Colonic mucosa (tissue), 4 donors: ENCODE measurements around the gene ARFIP1. TPM values are rescaled to one million over a fixed set of nuclear protein-coding genes. Genes with fewer than 3 reads are reported as not detected.
A peak's percentile ranks its signal among the peaks of the same experiment; 100 is the strongest.

Experiments
- DNase-seq: peaks from one replicate; pipeline ENCODE4 v3.0.0-alpha.2; 2020
- H3K27ac ChIP-seq: fragments of 200-600 bp; one replicate; pipeline ENCODE4 v1.8.0; 2021
- H3K27me3 ChIP-seq: fragments of 200-600 bp; one replicate; pipeline ENCODE4 v1.8.0; 2021
- H3K36me3 ChIP-seq: fragments of 200-600 bp; one replicate; pipeline ENCODE4 v1.8.0; 2021
- H3K4me1 ChIP-seq: fragments of 200-600 bp; one replicate; pipeline ENCODE4 v1.8.0; 2021; ENCODE audit warnings: mild to moderate bottlenecking
- H3K4me3 ChIP-seq: fragments of 200-600 bp; one replicate; pipeline ENCODE4 v1.8.0; 2021
- H3K9ac ChIP-seq, 2 donors: one replicate each; pipeline ENCODE4 v1.7.0; 2013; ENCODE audit warnings: control low read depth in 2 of 2, low read depth in 2 of 2, low read length in 2 of 2
- H3K9me3 ChIP-seq: fragments of 200-600 bp; one replicate; pipeline ENCODE4 v1.8.0; 2021
- intact Hi-C: fragments of 100-400 bp; cut with DNase I; formaldehyde crosslinking; loops from one replicate; pipeline ENCODE4 v1.14.1; 2022
- total RNA-seq, 2 donors: library from RNA; stranded (reverse); fragmentation: NEBNext Ultra II Directional in 1 of 2; extraction: Animal tissue kit (Norgen Biotek cat#: 25700) in 1 of 2; gene quantifications; one replicate each; pipeline ENCODE4 v1.2.1, GENCODE V29; 2021
- TF ChIP-seq, protein P1 (sequence below): fragments of 200-600 bp; IDR thresholded peaks from one replicate; pipeline ENCODE4 v1.8.0; 2022; ENCODE audit warnings: antibody characterized with exemption, mild to moderate bottlenecking
- donor health status: healthy.
- donor health status: DM: no; HTN: no; CAD: no.
- donor health status: DM: no; HTN: no; CAD: no.

The ARFIP1 gene
- total RNA-seq, 2 donors from 2014 or later: 55.9 to 74.1 TPM

DNA sequence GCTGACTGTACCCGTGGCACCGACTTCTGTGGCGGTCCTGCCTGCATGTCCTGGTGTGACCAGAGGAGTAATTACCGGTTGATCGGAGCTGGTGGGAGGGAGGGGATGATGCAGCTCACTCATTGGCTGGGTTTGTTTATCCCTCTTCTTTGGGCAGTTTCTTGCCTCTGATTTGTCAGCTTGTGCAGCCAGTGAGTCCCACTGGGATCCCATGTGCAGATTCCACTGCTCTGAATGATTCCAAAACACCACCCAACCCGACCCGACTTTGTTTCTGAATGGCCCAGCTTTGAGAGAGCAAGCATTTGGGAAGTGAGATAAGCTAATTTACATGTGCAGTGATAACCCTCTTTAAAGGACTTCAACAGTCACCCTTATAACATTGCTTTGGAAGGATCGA is 170.2 kb downstream of the ARFIP1 start:
- Histone ChIP-seq H3K9me3 (no peaks in the 10 kb centered on the region), H3K4me3 (no peak overlapping the region), H3K36me3 (no peaks in the 10 kb centered on the region), H3K4me1 (no peaks in the 10 kb centered on the region), H3K27me3 (no peaks in the 10 kb centered on the region), H3K27ac (no peak overlapping the region), H3K9ac (peak overlapping the region in 1 of 2 donors; percentile 66)
- TF ChIP-seq, protein P1, sequence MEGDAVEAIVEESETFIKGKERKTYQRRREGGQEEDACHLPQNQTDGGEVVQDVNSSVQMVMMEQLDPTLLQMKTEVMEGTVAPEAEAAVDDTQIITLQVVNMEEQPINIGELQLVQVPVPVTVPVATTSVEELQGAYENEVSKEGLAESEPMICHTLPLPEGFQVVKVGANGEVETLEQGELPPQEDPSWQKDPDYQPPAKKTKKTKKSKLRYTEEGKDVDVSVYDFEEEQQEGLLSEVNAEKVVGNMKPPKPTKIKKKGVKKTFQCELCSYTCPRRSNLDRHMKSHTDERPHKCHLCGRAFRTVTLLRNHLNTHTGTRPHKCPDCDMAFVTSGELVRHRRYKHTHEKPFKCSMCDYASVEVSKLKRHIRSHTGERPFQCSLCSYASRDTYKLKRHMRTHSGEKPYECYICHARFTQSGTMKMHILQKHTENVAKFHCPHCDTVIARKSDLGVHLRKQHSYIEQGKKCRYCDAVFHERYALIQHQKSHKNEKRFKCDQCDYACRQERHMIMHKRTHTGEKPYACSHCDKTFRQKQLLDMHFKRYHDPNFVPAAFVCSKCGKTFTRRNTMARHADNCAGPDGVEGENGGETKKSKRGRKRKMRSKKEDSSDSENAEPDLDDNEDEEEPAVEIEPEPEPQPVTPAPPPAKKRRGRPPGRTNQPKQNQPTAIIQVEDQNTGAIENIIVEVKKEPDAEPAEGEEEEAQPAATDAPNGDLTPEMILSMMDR: no peak
- no peak for DNase-seq
- intact Hi-C loops: no loop called here

DNA sequence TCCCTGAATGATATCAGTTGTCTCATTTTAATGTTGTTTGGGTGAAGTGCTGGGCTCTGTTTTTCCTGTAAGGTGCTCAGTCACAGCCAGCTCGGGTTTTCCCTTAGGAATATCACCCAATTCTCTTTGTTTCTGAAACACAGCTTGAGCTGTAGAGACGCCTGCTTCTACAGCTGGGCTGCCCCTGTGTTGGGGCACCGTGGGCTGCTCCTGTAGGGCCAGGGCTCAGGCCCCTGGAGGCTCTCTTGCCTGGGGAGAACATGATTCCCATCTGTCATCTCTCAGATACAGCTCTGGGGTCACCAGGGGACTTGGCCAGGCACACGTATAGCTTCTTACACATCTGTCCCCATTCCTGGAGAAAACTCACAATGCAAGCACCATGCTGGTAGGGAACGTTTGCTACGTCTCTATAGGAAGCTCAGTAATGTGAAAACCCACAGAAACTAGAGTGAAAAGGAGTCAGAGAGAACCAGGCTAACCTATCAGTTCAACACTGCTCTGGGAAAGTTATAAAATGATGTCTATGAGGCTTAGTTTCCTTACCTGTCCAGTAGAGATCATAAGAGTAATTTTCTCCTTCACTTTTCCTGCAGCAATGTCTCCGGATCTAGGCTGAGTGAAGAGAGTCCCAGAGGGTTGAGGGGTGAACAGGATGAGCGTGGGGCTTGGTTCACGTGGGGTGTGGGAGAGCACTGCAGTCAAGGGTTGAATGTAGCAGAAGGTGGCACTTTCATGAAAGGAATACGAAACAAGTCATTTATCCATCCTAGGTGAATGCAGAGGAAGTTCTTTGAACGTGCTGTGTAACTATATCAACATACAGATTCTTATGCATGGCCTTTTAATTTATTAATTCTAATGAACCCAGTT is 170.9 kb downstream of the ARFIP1 start:
- Histone ChIP-seq H3K36me3 (no peaks in the 10 kb centered on the region), H3K27ac (peak overlapping the region; percentile 41), H3K4me3 (no peak overlapping the region), H3K9me3 (no peaks in the 10 kb centered on the region), H3K4me1 (no peaks in the 10 kb centered on the region), H3K9ac (peak overlapping the region in 1 of 2 donors; percentile 66), H3K27me3 (no peaks in the 10 kb centered on the region)
- intact Hi-C loops: no loop called here
- no peak for DNase-seq
- TF ChIP-seq, protein P1: no peak

DNA sequence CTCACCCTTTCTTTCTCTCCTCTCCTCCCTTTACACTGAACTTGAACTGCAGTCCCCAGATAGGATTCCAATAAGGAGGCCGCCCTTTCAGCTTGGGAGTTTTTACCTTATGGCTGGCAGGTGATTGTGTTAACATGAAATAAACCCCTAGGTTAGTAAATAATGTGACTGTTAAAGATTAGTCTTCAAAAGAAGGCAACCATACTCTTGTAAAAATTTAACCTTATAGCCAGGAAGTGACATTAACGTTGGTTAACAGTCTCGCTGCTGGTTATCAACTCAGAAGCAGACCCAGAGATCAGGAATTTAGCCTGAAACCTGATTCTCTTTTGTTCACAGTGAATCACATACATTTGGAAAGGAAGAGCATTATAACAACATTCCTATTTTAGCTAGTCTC is 171.6 kb downstream of the ARFIP1 start:
- peak; percentile 47 for DNase-seq
- H3K4me1 ChIP-seq: no peaks in the 10 kb centered on the region

DNA sequence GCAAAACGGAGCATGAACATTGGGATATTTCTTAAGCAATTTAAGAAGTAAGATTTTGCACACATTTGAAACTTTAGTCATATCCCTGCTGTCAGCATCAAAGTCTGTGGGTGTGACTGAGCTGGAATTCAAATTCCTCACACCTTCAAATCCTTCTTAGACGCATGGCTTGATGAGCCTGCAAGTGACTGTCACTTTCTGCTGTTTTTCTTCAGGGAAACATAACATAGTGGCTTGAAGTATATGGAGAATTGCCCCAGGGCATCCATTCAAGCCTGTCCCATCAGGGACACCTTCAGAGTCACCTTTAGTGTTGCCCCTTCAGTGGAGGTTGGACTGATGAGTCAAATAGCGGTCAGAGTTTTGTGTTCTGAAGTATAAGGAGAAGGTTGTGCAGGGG is 173.8 kb downstream of the ARFIP1 start:
- no peaks in the 10 kb centered on the region for H3K36me3 ChIP-seq
- intact Hi-C loops: no loop called here
- H3K27me3 ChIP-seq: no peaks in the 10 kb centered on the region
- peaks cover 6% of the 10 kb centered on the region for H3K4me1 ChIP-seq
- TF ChIP-seq, protein P1: no peak
- H3K9ac ChIP-seq: no peak overlapping the region
- H3K4me3 ChIP-seq: no peak overlapping the region
- H3K27ac ChIP-seq: no peak overlapping the region
- no peak for DNase-seq
- no peaks in the 10 kb centered on the region for H3K9me3 ChIP-seq

More for the DNA sequence above, 171.6 kb downstream of the ARFIP1 start:
- H3K9ac ChIP-seq: peak overlapping the region in 1 of 2 donors; percentile 40
- H3K9me3 ChIP-seq: no peaks in the 10 kb centered on the region
- TF ChIP-seq, protein P1: no peak
- no peaks in the 10 kb centered on the region for H3K27me3 ChIP-seq
- intact Hi-C loops: no loop called here
- H3K4me3 ChIP-seq: no peak overlapping the region
- peak overlapping the region; percentile 41 for H3K27ac ChIP-seq
- no peaks in the 10 kb centered on the region for H3K36me3 ChIP-seq

DNA sequence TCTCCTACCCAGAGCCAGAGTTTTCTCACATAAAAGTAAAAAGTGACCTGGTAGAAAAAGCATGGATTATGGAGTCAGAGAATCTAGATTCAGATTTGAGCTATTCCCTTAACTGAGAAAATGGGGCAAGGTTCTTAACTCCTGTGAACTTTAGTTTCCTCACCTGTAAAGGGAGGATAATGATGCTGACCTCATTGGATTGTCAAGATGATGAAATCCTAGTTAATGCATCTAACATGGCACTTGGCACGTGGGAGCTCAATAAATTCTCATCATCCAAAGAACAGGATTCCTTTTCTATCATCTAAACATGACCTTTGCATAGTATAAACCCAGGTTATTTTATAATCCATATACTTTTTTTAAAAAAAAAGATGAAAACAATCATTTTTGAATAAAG is 175.0 kb downstream of the ARFIP1 start:
- Histone ChIP-seq H3K4me1 (peaks cover 10% of the 10 kb centered on the region), H3K9me3 (no peaks in the 10 kb centered on the region), H3K9ac (no peak overlapping the region), H3K4me3 (no peak overlapping the region), H3K27ac (no peak overlapping the region), H3K27me3 (no peaks in the 10 kb centered on the region), H3K36me3 (no peaks in the 10 kb centered on the region)
- TF ChIP-seq, protein P1: no peak
- intact Hi-C loops: no loop called here
- DNase-seq: no peak
